Transverse colon (tissue), 4 donors: ENCODE data around the gene LIPK. TPM values are rescaled to one million over a fixed set of nuclear protein-coding genes. Genes with fewer than 3 reads are reported as not detected.

Experiments
- DNase-seq: peaks from one replicate; pipeline ENCODE4 v3.0.0-alpha.2; 2019
- H3K27ac ChIP-seq, 4 donors: fragments of 200-600 bp; sonication (generic); 2 replicates each; pipeline ENCODE4 v1.5.1; 2016 to 2018; ENCODE audit warnings: inconsistent platforms in 4 of 4
- H3K27me3 ChIP-seq: fragments of 200-600 bp; sonication (generic); 2 replicates; pipeline ENCODE4 v1.5.1; 2017; ENCODE audit warnings: inconsistent platforms
- H3K36me3 ChIP-seq, 4 donors: fragments of 200-600 bp; sonication (generic); 2 replicates each; pipeline ENCODE4 v1.5.1; 2017 to 2019; ENCODE audit warnings: inconsistent platforms in 4 of 4
- H3K4me1 ChIP-seq, 4 donors: fragments of 200-600 bp; sonication (generic); 2 replicates each; pipeline ENCODE4 v1.5.1; 2017 to 2020; ENCODE audit warnings: inconsistent platforms in 4 of 4
- H3K4me3 ChIP-seq, 4 donors: fragments of 200-600 bp; sonication (generic); 1 replicate in 1 of 4; 2 replicates in 3 of 4; pipeline versions ENCODE4 v1.5.1 to v1.6.1; 2017 to 2019; ENCODE audit warnings: inconsistent platforms in 4 of 4
- H3K9me3 ChIP-seq, 2 donors: fragments of 200-600 bp; sonication (generic); 2 replicates each; pipeline ENCODE4 v1.5.1; 2017 to 2019; ENCODE audit warnings: inconsistent platforms in 2 of 2
- EP300 ChIP-seq: sonication (generic); formaldehyde crosslinking; IDR thresholded peaks from one replicate; pipeline ENCODE4 v1.6.1; 2017; ENCODE audit warnings: antibody characterized with exemption, low read depth
- POLR2A ChIP-seq: fragments of 450-650 bp; IDR thresholded peaks from one replicate; pipeline ENCODE4 v1.6.1; 2016; ENCODE audit warnings: antibody characterized with exemption, mild to moderate bottlenecking, moderate library complexity
- POLR2AphosphoS5 ChIP-seq, 3 donors: sonication (generic); formaldehyde crosslinking; IDR thresholded peaks; one replicate each; pipeline ENCODE4 v1.6.1; 2016; ENCODE audit warnings: antibody characterized with exemption in 3 of 3
- WGBS, 2 donors: methylation state at CpG; one replicate each; pipeline ENCODE4 v1.1.5; 2018; ENCODE audit warnings: low coverage in 1 of 2; 5-methylcytosine and 5-hydroxymethylcytosine counted together
- in situ Hi-C, 4 donors: fragments of 200-750 bp; cut with MboI; loops; one replicate each; pipeline versions ENCODE4 v1.15.0 to v1.15.1; 2017; ENCODE audit warnings: low sequenced_read_pairs in 3 of 4, low pct_ligation_motif_present in 1 of 4, low pct_unique_long_range_greater_than_20kb in 1 of 4
- intact Hi-C: fragments of 100-400 bp; cut with DNase I; formaldehyde crosslinking; loops from one replicate; pipeline ENCODE4 v1.15.1; 2023; ENCODE audit warnings: low total_unique reads
- total RNA-seq, 4 donors: library from RNA; depleted of rRNA; stranded (reverse); fragments of >200 nt; gene quantifications; one replicate each; pipeline ENCODE4 v1.1.0, GENCODE V29; 2016
- TF ChIP-seq, protein P1 (sequence below), 5 experiments: fragments of 200-600 bp in 3 of 5; fragments of 450-650 bp in 2 of 5; sonication (generic) in 3 of 5; IDR thresholded peaks; 1 replicate in 2 of 5; 2 replicates in 3 of 5; pipeline ENCODE4 v1.5.1; 2016 to 2017; ENCODE audit warnings: antibody characterized with exemption in 5 of 5, inconsistent platforms in 3 of 5, mild to moderate bottlenecking in 2 of 5, moderate library complexity in 1 of 5

The LIPK gene
- total RNA-seq, 4 donors from 2014 or later: not detected

DNA sequence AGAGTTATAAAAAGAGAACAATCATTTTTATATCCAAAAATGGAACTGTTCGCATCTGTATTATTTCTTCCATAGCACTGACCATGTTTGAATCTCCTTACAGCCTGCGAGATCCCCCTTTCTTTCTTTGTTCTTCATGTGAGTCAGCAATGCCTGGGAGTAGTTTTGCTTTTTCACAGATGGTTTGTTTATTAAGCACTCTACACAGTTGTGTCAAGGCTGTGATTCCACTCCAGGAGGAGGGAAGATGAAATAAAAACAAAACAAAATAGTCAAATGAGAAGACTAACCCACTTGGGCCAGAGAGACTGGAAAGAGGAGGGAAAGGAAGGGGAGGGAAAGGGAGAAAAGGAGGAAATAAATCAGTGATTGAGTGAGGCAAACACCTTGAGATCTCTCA is 34.0 kb upstream of the LIPK start:
- H3K4me1 ChIP-seq: no peaks in the 10 kb centered on the region
- no peaks in the 10 kb centered on the region for H3K9me3 ChIP-seq
- H3K36me3 ChIP-seq: no peaks in the 10 kb centered on the region
- in situ Hi-C loops: no loop called here
- TF ChIP-seq POLR2A: no peak
- no peak for TF ChIP-seq EP300
- TF ChIP-seq POLR2AphosphoS5 (IDR thresholded peaks at IDR 0.05): no peak
- TF ChIP-seq, protein P1, sequence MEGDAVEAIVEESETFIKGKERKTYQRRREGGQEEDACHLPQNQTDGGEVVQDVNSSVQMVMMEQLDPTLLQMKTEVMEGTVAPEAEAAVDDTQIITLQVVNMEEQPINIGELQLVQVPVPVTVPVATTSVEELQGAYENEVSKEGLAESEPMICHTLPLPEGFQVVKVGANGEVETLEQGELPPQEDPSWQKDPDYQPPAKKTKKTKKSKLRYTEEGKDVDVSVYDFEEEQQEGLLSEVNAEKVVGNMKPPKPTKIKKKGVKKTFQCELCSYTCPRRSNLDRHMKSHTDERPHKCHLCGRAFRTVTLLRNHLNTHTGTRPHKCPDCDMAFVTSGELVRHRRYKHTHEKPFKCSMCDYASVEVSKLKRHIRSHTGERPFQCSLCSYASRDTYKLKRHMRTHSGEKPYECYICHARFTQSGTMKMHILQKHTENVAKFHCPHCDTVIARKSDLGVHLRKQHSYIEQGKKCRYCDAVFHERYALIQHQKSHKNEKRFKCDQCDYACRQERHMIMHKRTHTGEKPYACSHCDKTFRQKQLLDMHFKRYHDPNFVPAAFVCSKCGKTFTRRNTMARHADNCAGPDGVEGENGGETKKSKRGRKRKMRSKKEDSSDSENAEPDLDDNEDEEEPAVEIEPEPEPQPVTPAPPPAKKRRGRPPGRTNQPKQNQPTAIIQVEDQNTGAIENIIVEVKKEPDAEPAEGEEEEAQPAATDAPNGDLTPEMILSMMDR (IDR thresholded peaks at IDR 0.05): no peak
- no peaks in the 10 kb centered on the region for H3K27me3 ChIP-seq
- no peak for DNase-seq
- intact Hi-C loops: no loop called here
- WGBS, 2 donors: 74 to 94% methylated on average over 2 of the region's 2 CpGs
- H3K27ac ChIP-seq: no peak overlapping the region
- no peak overlapping the region for H3K4me3 ChIP-seq

DNA sequence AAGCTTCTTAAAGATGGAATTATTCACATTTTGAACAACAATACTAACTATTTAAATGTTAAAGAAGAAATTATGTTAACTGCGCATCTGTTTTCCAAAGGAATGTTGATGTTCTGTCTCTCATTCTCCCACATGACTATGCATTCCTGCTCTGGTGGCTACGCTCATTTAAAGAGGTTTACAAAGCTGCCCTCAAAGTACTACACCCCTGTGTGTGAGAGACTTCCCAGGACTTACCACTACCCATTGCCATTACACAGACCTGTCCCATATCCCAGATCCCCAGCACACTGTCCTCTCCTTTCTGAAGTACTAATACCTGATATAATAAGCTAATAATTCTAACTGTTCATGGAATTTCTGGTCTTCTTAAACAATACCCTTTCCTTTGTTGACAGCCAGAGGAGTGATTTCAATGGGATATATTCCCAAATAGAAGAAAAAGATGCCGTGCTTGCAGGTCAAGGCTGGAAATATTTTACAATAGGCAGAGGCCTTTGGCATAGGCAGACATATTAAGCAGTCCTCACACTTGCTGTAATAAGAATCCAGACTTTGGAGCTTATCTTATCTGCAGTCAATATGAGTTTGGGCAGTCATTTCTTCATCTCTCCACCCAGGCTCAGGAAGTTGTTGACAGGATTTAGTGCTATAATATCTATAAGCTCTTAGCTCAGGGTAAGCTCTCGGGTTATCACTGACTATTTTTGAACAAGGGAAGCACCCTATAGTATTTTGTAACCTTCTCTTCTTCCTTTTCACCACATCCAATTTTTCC is 29.6 kb upstream of the LIPK start:
- Histone ChIP-seq H3K27me3 (no peaks in the 10 kb centered on the region), H3K36me3 (no peaks in the 10 kb centered on the region), H3K27ac (no peak overlapping the region), H3K9me3 (no peaks in the 10 kb centered on the region), H3K4me1 (no peaks in the 10 kb centered on the region), H3K4me3 (no peak overlapping the region)
- TF ChIP-seq POLR2AphosphoS5 (IDR thresholded peaks at IDR 0.05): no peak
- TF ChIP-seq, protein P1 (IDR thresholded peaks at IDR 0.05): no peak
- TF ChIP-seq POLR2A: no peak
- in situ Hi-C loops: no loop called here
- intact Hi-C loops: no loop called here
- no peak for DNase-seq
- WGBS, 2 donors: 60 to 74% methylated on average over 4 of the region's 4 CpGs

DNA sequence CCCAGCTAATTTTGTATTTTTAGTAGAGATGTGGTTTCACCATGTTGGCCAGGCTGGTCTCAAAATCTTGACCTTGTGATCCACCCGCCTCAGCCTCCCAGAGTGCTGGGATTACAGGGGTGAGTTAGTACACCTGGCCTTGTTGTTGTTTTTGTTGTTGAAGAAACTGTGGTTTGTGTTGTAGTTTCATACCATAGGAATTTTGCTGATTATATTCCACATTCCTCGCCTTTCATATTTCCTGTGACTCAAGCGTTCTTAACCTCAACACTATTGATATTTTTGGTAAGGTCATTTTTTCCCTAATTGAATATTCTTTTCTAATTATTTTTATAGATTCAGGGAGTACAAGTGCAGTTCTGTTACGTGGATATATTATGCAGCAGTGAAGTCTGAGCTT is 25.1 kb upstream of the LIPK start:
- 89 to 91% methylated on average over 4 of the region's 4 CpGs for WGBS, 2 donors
- in situ Hi-C loops: loop anchor here in 2 of 4 donors (10.0 kb wide), 1 partner anchor 134 kb away; no protein-coding TSS in a partner anchor

DNA sequence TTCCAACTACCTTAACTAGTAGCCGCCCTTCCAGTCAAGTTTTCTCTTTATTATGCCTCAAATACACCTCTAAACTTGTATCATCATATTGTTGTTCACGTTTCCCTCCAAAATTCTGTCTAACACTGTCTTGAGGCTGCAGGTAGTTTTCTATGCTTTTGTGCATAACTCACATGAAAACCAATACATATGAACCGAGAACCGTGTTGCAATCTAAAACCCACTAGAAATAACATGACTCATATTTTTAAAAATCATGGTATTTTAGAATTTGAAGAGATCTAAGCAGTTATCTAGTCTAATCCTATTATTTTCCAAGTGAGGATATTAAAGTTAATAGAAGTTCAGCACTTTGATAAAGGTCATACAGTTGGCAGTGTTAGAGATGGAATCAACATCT is 23.6 kb upstream of the LIPK start:
- intact Hi-C loops: no loop called here
- TF ChIP-seq, protein P1 (IDR thresholded peaks at IDR 0.05): no peak
- no peak for TF ChIP-seq POLR2A

More for the DNA sequence above, 25.1 kb upstream of the LIPK start:
- no peaks in the 10 kb centered on the region for H3K4me1 ChIP-seq
- H3K4me3 ChIP-seq: no peak overlapping the region
- TF ChIP-seq POLR2A: no peak
- TF ChIP-seq, protein P1 (IDR thresholded peaks at IDR 0.05): no peak
- no peak for TF ChIP-seq EP300
- no peak for TF ChIP-seq POLR2AphosphoS5 (IDR thresholded peaks at IDR 0.05)
- H3K27me3 ChIP-seq: peaks cover 4% of the 10 kb centered on the region
- H3K36me3 ChIP-seq: no peaks in the 10 kb centered on the region
- no peaks in the 10 kb centered on the region for H3K9me3 ChIP-seq
- intact Hi-C loops: no loop called here
- no peak for DNase-seq
- H3K27ac ChIP-seq: no peak overlapping the region

More for the DNA sequence above, 23.6 kb upstream of the LIPK start:
- in situ Hi-C loops: loop anchor here in 2 of 4 donors (10.0 kb wide), 1 partner anchor 132 kb away; no protein-coding TSS in a partner anchor
- no peak overlapping the region for H3K4me3 ChIP-seq
- no peaks in the 10 kb centered on the region for H3K4me1 ChIP-seq
- H3K27me3 ChIP-seq: peaks cover 4% of the 10 kb centered on the region
- no peak for DNase-seq
- WGBS, 2 donors: 82 to 83% methylated on average over 4 of the region's 4 CpGs
- H3K36me3 ChIP-seq: no peaks in the 10 kb centered on the region
- H3K27ac ChIP-seq: no peak overlapping the region
- H3K9me3 ChIP-seq: no peaks in the 10 kb centered on the region
